HepG2 (cell line): Measurements from ENCODE around the gene RORC. TPM values are rescaled to one million over a fixed set of nuclear protein-coding genes. Genes with fewer than 3 reads are reported as not detected.

Experiments
- AGO2 ChIP-seq: fragments of 200-400 bp; formaldehyde crosslinking; optimal IDR thresholded peaks from 2 replicates; pipeline ENCODE3; 2017; ENCODE audit warnings: mild to moderate bottlenecking, low read depth, low read length, moderate library complexity
- FOSL1 ChIP-seq: sonication (generic); formaldehyde crosslinking; IDR thresholded peaks from 2 replicates; pipeline ENCODE4 v1.9.0; 2021; ENCODE audit warnings: missing genetic modification reagents, borderline replicate concordance
- IRX3 ChIP-seq: sonication (generic); formaldehyde crosslinking; IDR thresholded peaks from 2 replicates; pipeline ENCODE4 v1.8.1; 2023; ENCODE audit warnings: mild to moderate bottlenecking, low read depth, missing genetic modification reagents, borderline replicate concordance
- KDM3A ChIP-seq: IDR thresholded peaks from 2 replicates; pipeline ENCODE4 v1.6.1; 2018; ENCODE audit warnings: low read depth, missing compliant biosample characterization
- MED8 ChIP-seq: sonication (generic); formaldehyde crosslinking; IDR thresholded peaks from 2 replicates; pipeline ENCODE4 v1.8.1; 2023; ENCODE audit warnings: mild to moderate bottlenecking, missing genetic modification reagents; ENCODE audit not compliant: insufficient replicate concordance
- ONECUT2 ChIP-seq: sonication (generic); formaldehyde crosslinking; IDR thresholded peaks from 2 replicates; pipeline ENCODE4 v1.4.0; 2020; ENCODE audit warnings: missing genetic modification reagents
- PPARG ChIP-seq: conservative IDR thresholded peaks from 2 replicates; pipeline ENCODE4 v1.6.1; 2016; ENCODE audit warnings: missing biosample characterization, missing genetic modification reagents
- YEATS2 ChIP-seq: sonication (generic); formaldehyde crosslinking; IDR thresholded peaks from 2 replicates; pipeline ENCODE4 v1.4.0; 2020; ENCODE audit warnings: missing genetic modification reagents, borderline replicate concordance
- ZNF451 ChIP-seq: sonication (generic); formaldehyde crosslinking; IDR thresholded peaks from 2 replicates; pipeline ENCODE4 v1.5.0; 2020; ENCODE audit warnings: mild to moderate bottlenecking, missing genetic modification reagents
- ZNF607 ChIP-seq: sonication (generic); formaldehyde crosslinking; IDR thresholded peaks from 2 replicates; pipeline ENCODE4 v1.5.1; 2020; ENCODE audit warnings: missing genetic modification reagents, mild to moderate bottlenecking, borderline replicate concordance
- ZSCAN12 ChIP-seq: sonication (generic); formaldehyde crosslinking; IDR thresholded peaks from 2 replicates; pipeline ENCODE4 v1.9.0; 2021; ENCODE audit warnings: mild to moderate bottlenecking, missing genetic modification reagents
- polyA plus RNA-seq, 8 experiments: library from polyadenylated mRNA; depleted of rRNA in 3 of 8; stranded (reverse) in 7 of 8; unstranded in 1 of 8; fragments of >200 nt; fragmentation: Illumina TruSeq in 4 of 8; extraction: Trizol in 4 of 8; gene quantifications; 2 replicates each; pipeline versions ENCODE4 v1.2.1 to v1.2.3, GENCODE V29; 2011 to 2016; ENCODE audit warnings: low read depth in 4 of 8, missing spikeins in 1 of 8, mixed read lengths in 1 of 8; ENCODE audit not compliant: insufficient read depth in 1 of 8
- total RNA-seq, 5 experiments: library from RNA; depleted of rRNA; stranded (reverse); fragments of >200 nt; fragmentation: Illumina TruSeq; extraction: Trizol; gene quantifications; 2 replicates each; pipeline ENCODE4 v1.2.3, GENCODE V29; 2016; ENCODE audit warnings: low read depth in 1 of 5
- TF ChIP-seq, protein P1 (sequence below): sonication (generic); formaldehyde crosslinking; IDR thresholded peaks from 2 replicates; pipeline ENCODE4 v1.4.0; 2020; ENCODE audit warnings: missing genetic modification reagents
- TF ChIP-seq, protein P2 (sequence below): sonication (generic); formaldehyde crosslinking; conservative IDR thresholded peaks from 2 replicates; pipeline ENCODE4 v1.4.0; 2020; ENCODE audit warnings: missing genetic modification reagents

RORC gene
- total and polyA plus RNA-seq, 2 of the 13 experiments (the other 11 are each of a cell fraction or from before 2014, with no cell fraction given) = 2.5 to 6.5 TPM

DNA sequence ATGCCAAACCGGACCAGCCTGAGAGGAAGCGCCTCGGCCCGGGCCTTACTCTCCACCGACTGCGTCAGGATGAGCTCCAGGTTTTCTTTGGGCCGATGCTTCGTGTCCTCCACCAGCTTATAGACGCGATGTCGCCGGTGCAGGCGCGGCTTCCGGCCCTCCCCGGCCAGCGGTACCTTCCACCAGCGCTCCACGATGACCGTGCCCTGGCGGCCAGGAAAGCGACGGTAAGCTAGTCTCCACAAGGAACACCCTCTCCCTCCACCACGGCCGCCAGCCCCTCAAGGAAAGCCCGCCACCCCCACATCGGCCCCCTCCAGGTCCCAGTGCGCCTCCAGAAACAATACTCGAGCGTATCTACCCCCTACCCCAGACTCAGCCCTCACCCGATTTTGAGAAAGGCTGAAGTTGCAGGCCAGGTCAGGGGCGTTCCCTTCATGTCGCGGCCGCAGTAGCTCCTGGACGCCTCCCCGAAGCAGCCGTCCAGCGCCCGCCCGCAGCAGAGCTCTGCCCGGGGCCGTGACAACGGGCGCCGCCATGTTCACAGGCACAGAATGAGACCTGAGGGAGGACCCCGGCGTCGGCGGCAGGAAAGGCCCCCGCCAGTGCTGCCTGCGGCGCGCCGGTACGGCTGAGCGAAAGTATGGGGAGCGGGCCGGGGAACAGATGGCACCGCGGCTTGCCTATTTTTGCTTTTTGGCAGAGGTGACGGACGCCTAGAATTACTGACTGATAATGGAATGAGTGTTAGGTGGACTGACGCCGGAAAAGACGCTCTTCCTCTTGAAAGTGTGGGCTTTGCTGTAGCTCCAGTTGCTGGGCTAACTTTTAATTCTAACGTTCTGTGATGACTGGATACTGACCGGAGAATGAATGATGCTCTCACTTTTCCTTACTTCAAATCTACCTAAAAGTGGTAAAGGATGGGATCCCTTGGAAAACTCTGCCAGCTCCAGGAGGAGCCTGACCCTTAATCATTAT is 68.4 kb downstream of the RORC start, which contains the start of gene MRPL9 (continued):
- peak; percentile 51; the same call in 1 of the 2 replicates for TF ChIP-seq ZNF607 (CRISPR knock-in tag)
- TF ChIP-seq, protein P1, sequence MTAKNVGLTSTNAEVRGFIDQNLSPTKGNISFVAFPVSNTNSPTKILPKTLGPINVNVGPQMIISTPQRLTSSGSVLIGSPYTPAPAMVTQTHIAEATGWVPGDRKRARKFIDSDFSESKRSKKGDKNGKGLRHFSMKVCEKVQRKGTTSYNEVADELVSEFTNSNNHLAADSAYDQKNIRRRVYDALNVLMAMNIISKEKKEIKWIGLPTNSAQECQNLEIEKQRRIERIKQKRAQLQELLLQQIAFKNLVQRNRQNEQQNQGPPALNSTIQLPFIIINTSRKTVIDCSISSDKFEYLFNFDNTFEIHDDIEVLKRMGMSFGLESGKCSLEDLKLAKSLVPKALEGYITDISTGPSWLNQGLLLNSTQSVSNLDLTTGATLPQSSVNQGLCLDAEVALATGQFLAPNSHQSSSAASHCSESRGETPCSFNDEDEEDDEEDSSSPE (CRISPR knock-in tag) = no peak
- peak; percentile 38; the same call in 1 of the 2 replicates for TF ChIP-seq KDM3A (CRISPR knock-in tag)
- peak; percentile 28; the same call in 1 of the 2 replicates for TF ChIP-seq FOSL1 (CRISPR knock-in tag)
- TF ChIP-seq ONECUT2 = no peak
- peak; percentile 30 for TF ChIP-seq AGO2
- TF ChIP-seq, protein P2, sequence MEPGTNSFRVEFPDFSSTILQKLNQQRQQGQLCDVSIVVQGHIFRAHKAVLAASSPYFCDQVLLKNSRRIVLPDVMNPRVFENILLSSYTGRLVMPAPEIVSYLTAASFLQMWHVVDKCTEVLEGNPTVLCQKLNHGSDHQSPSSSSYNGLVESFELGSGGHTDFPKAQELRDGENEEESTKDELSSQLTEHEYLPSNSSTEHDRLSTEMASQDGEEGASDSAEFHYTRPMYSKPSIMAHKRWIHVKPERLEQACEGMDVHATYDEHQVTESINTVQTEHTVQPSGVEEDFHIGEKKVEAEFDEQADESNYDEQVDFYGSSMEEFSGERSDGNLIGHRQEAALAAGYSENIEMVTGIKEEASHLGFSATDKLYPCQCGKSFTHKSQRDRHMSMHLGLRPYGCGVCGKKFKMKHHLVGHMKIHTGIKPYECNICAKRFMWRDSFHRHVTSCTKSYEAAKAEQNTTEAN = peak; percentile 40; the same call in 1 of the 2 replicates
- 0 out of 2 replicates have a peak, but pooled peaks have one; percentile 31 for TF ChIP-seq ZSCAN12 (CRISPR knock-in tag)
- TF ChIP-seq YEATS2 (CRISPR knock-in tag) = peak; percentile 91
- peak; percentile 67; the same call in 1 of the 2 replicates for TF ChIP-seq ZNF451 (CRISPR knock-in tag)
- peak; percentile 79; the same call in 1 of the 2 replicates for TF ChIP-seq IRX3 (CRISPR knock-in tag)
- TF ChIP-seq MED8 (CRISPR knock-in tag) = peak; percentile 79
- 0 out of 2 replicates have a peak, but pooled peaks have one; percentile 13 for TF ChIP-seq PPARG (CRISPR knock-in tag)
